OCI-LY3 (cell line): ENCODE results near the gene SIN3B.

Experiments used
- EZH2phosphoT487 ChIP-seq: fragments of 200-600 bp; shearing (Covaris generic); IDR thresholded peaks from 2 replicates; pipeline ENCODE4 v1.6.1; 2018; ENCODE audit warnings: antibody characterized with exemption, mixed run types, low read depth
- TF ChIP-seq, protein P1 (sequence below): fragments of 200-600, 300-600 bp; sonication (generic); IDR thresholded peaks from 2 replicates; pipeline ENCODE4 v1.5.1; 2014; ENCODE audit warnings: antibody characterized with exemption, low read length, low read depth

DNA sequence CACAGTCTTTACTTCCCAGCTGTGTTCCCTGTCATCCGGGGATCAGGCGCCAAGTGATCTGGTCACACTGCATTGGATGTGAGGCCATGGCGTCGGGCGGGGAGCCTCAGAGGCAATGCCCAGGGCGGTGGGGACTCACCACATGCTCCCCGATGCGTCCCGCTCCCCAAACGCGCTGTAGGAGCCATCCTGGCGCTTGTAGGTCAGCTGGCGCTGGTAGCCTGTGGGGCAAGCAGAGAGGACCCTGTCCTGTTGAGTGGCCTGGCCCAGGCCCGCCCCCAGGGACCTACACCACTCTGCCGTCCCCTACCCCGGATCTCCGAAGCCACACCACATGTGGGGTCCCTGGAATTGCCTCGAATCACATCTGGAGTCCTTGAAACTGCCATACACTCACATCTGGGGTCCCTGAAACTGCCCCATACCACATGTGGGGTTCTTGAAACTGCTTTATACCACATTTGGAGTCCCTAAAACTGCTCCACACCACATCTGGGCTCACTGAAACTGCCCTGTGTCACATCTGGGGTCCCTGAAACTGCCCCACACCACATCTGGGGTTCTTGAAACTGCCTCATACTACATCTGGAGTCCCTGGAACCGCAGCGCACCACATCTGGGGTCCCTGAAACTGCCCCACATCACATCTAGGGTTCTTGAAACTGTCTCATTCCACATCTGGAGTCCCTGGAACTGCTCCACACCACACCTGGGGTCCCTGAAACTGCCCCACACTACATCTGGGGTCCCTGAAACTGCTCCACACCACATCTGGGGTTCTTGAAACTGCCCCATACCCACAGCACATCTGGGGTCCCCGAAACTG, 92.8 kb downstream of the SIN3B start:
- TF ChIP-seq, protein P1, sequence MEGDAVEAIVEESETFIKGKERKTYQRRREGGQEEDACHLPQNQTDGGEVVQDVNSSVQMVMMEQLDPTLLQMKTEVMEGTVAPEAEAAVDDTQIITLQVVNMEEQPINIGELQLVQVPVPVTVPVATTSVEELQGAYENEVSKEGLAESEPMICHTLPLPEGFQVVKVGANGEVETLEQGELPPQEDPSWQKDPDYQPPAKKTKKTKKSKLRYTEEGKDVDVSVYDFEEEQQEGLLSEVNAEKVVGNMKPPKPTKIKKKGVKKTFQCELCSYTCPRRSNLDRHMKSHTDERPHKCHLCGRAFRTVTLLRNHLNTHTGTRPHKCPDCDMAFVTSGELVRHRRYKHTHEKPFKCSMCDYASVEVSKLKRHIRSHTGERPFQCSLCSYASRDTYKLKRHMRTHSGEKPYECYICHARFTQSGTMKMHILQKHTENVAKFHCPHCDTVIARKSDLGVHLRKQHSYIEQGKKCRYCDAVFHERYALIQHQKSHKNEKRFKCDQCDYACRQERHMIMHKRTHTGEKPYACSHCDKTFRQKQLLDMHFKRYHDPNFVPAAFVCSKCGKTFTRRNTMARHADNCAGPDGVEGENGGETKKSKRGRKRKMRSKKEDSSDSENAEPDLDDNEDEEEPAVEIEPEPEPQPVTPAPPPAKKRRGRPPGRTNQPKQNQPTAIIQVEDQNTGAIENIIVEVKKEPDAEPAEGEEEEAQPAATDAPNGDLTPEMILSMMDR = no peak
- TF ChIP-seq EZH2phosphoT487 = no peak
